NCI-H2171 treated with DMSO at 0.1 percent for 48 hours (cell line): Measurements from ENCODE around the gene CARHSP1.
"Not testable (repeated sequence)": the region's sequence is repeated elsewhere in the genome, so short reads cannot be mapped to it uniquely, and the experiment has no call there.

Experiments used
- DNase-seq: peaks from one replicate; lab custom pipeline; 2025; lab: John Stamatoyannopoulos, UW

The CARHSP1 gene

GRCh38 chr16:8854298-8854948 lies 14.4 kb downstream of the CARHSP1 start:
- no peak for DNase-seq

- no peak for DNase-seq
Measured at GRCh38 chr16:8853611-8854010, 15.2 kb downstream of the CARHSP1 start.

DNA sequence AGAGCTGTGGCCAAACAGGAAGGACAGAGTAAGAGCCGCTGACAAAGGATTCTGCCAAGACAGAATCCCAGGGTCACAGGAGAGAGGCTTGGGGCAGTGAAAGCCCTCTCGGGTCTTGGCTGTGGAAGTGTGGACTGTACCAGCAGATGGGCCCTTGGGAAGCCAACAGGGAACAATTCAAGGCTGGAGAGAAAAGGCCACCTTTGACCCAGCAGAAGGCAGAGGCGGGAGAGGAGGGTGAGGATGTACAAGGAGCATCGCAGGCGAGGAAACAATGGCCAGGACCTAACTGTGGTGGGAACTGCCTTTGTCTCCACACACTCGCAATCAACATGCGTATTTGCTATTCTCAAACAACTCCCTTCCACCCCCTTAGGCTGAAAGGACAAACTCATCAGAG lies 15.7 kb downstream of the CARHSP1 start:
- DNase-seq: no peak

- no peak for DNase-seq
Measured at GRCh38 chr16:8852534-8852933, 16.3 kb downstream of the CARHSP1 start.

- DNase-seq: no peak
Measured at GRCh38 chr16:8851761-8852403, 16.9 kb downstream of the CARHSP1 start.

DNA sequence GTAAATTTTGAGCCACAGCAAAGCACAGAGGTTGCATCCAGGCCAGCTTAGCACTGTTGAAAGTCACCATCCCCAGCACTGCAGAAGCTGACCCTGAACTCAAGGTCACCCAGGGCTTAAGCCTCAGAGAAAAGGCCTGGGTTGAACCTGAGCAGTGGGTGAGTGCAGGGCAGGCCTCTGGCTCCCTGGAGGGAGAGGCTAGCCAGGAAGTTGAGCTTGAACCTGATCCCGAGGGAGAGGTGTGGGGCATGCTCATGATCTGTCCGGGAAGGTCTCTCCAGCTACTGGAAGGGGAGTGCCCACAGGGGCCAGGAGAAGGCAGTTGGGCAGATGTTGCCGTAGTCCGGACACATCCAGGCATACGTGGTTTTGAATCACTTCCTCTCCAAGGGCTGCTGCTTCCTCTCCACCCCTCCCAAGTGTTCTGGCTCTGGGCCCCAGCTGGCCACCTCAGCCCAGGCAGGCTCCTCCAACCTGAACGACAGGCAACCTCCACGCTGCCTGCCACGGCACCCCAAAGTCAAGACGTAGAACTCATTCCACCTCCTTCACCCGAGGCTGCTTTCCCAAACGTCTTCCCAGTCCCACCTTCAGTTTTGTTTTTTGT lies 18.4 kb downstream of the CARHSP1 start:
- DNase-seq: no peak

- DNase-seq: no peak
Measured at GRCh38 chr16:8849411-8850011, 19.3 kb downstream of the CARHSP1 start.

GRCh38 chr16:8848939-8849391 lies 19.8 kb downstream of the CARHSP1 start:
- no peak for DNase-seq

DNA sequence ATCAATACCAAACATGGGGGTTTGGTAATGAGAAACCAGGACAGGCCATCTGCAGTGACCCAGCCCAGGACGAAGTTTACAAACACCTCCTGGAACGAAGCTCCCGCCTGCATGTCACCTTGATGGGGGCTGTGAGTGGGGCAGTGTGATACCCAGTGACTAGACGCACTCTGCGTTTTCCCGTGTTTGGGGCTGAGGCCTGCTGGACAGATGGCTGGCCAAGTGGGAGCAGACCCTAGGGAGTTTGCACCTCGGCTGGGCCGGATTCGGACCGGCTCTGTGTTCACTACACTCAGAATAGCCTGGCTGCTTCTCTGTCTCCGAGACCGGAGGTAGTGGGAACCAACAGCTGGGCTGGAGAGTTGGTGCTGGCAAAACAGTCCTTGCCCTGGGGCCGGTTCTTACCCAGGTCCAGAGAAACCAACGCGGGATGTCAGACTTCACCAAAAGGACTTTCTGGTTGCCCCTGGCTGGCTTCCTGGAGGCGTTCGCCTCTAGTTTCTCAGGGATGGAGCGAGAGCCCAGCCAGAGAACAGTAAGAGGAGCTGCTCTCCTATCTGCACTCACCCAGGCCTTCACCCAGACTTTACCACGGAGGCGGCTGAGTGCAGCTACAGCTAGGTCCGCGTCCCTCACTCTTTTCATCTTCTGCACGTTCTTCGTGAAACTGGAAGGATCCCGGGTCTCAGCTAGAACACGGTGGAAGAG lies 20.4 kb downstream of the CARHSP1 start:
- DNase-seq: no peak

- DNase-seq: no peak
Measured at GRCh38 chr16:8847623-8848022, 21.2 kb downstream of the CARHSP1 start.

DNA sequence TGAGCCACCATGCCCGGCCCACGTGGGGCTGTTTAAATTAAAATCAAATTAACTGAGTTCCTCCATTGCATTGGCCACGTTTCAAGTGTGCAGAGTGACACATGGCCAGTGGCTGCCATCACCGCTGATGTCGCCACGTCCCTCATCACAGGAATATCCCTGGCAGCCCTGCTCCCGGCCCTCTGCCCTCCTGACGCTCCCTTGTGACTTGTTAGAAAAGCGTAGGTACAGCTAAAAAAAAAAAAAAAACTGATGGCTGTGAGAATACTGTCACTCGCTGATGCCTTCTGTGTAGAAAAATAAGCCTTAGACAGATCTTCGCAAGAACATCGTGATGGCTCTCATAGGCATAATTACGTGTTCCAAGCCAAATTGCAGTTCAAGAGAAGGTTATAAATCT lies 21.7 kb downstream of the CARHSP1 start:
- DNase-seq: no peak

- DNase-seq: no peak
Measured at GRCh38 chr16:8846401-8846932, 22.3 kb downstream of the CARHSP1 start.

- no peak for DNase-seq
Measured at GRCh38 chr16:8845699-8846298, 23.0 kb downstream of the CARHSP1 start.

DNA sequence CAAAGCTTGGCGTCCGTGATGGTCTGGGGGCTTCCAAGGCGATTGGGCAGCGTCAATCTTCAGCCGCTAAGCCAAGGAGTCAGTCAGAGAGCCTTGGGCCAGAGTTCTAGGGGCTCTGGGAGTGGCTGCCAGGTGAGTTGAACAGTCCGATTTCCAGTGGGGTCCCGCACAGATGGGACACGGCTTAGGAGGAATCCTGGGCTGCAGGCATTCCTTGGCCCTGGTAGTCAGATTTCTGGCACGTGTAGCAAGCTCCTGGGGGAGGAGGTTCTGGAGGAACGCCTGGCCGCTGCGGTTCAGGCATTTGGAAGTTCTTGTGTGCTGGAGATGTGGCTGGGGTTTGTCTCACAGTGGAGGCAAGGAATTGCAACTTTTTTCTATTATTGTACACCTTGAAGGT lies 25.5 kb downstream of the CARHSP1 start:
- not testable (repeated sequence) for DNase-seq

DNA sequence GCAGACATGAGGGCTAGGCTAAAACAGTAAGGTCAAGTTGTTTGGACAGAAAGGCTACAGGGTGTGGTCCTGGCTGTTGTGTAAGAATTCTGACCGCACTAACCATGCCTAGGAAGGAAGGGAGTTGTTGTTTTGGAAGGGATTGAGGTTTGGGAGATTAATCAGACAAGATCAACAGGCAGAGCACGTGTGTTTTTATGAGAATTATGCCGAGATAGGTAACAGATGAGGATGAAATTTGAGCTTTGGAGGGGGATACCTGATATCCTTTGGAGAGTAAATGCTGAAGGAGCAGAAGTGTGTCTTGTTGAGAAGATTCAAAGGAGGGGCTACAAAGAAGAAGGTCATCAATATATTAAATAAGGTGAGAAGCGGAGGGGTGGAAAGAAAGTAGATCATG lies 26.8 kb downstream of the CARHSP1 start:
- peak; percentile 77 for DNase-seq

GRCh38 chr16:8837594-8837993 lies 31.2 kb downstream of the CARHSP1 start:
- not testable (repeated sequence) for DNase-seq

DNA sequence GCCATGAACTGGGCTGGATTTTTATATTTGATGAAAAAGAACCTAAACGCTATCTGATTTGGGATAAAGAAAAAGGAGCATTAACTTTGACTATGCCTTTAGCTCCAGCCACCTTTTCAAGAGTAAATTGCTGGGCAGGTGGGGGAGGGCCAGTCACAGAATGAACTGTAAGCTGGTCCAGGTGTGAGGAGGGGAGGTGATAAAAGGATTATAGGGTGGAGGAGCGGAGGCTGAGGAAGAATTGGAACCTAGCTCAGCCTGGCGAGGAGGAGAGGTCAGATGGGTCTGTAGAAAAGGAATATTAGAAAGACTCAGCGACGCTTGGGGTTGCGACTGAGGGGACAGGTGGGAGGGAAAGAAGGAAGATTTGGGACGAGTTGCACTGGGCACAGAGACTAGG lies 32.0 kb downstream of the CARHSP1 start:
- DNase-seq: not testable (repeated sequence)

GRCh38 chr16:8832717-8833105 lies 36.1 kb downstream of the CARHSP1 start:
- DNase-seq: no peak

DNA sequence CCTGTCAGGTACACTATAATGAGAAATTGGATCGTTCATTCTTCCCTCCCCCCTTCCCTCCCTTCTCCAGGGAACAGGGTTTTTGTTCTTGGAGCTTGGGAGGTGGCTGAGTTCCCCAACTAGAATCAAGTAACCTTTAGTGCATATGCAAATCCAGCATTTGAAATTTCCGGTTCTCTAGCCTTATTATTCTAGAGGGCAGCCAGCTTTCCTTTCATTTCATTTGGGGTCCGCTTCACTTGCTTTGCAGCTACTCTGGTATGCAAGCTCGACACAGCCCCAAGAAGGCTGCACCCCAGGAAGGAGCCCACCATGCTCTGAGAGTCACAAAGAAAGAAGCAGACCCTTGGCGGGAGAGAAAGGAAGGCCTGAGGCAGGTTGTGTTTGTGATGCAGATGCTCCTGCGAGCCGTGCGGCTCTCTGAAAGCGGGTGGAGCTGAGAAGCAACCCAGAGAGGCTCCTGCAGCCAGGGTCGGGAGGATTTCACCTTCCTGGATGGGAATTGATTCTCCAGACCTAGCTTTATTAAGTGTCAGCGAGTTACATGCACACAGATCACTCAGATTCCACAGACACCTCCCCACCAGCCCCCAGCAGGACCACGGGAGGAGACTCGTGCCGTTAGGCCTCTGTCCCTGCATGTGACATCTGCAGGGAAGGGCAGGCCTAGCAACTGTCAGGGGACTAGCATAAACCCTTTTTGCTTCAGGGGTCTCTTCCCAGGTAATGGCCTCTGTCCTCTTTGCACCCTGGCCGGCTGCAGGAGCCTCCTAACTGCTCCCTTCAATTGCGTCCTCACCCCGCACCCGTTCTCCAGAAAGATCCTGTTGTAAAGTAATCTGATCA lies 36.7 kb downstream of the CARHSP1 start:
- no peak for DNase-seq

DNA sequence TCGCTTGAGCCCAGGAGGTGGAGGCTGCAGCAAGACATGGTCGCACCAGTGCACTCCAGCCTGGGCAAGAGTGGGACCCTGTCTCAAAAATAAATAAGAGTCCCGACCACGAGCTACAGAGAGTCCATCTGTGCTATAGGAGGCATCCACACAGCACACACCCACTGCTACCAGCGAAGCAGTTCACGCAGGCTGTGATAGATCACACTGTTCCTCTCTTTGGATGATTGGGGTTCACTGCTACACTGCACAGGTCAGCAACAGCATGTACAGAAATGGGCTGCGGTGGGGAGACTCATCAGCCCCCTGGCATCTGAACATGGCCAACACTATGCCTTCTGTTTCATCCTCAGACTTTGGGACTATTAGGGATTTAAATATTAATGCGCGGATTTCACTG lies 37.4 kb downstream of the CARHSP1 start:
- DNase-seq: no peak
